ENCODE results near the gene CAPN14.

DNA sequence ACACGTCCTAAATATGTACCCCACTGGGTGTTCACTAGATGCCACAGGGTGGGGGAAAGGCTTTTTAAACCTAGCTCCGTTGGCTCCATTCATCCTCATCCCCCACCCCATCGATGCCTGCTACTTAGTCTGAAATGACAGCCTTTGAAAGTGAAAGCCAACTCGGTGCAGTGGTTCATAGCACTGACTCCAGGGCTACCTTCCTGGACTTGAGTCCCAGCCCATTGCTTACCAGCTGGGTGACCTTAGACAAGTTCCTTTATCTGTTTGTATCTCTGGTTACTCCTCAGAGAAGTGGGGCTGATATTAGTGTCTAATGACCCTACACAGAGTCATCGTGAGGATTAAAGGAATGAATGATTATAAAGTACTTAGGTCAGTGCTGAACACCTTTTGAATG lies 41.0 kb upstream of the CAPN14 start:
- TF ChIP-seq, protein P1, sequence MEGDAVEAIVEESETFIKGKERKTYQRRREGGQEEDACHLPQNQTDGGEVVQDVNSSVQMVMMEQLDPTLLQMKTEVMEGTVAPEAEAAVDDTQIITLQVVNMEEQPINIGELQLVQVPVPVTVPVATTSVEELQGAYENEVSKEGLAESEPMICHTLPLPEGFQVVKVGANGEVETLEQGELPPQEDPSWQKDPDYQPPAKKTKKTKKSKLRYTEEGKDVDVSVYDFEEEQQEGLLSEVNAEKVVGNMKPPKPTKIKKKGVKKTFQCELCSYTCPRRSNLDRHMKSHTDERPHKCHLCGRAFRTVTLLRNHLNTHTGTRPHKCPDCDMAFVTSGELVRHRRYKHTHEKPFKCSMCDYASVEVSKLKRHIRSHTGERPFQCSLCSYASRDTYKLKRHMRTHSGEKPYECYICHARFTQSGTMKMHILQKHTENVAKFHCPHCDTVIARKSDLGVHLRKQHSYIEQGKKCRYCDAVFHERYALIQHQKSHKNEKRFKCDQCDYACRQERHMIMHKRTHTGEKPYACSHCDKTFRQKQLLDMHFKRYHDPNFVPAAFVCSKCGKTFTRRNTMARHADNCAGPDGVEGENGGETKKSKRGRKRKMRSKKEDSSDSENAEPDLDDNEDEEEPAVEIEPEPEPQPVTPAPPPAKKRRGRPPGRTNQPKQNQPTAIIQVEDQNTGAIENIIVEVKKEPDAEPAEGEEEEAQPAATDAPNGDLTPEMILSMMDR (conservative IDR thresholded peaks at IDR 0.05; ENCODE audit: low read depth, low read length): no peak
- TF ChIP-seq NFE2L2 (IDR thresholded peaks at IDR 0.05; ENCODE audit: low read depth, low read length) (no peak), POLR2A (IDR thresholded peaks at IDR 0.05; ENCODE audit: low read depth, low read length) (no peak), CEBPB (IDR thresholded peaks at IDR 0.05; ENCODE audit: low read depth, low read length) (no peak)
